Effector CD8-positive, alpha-beta T cell (primary cell): ENCODE data around the gene RASGRF2.
A peak's percentile ranks its signal among the peaks of the same experiment; 100 is the strongest.

Experiments used
- DNase-seq: peaks from one replicate; lab custom pipeline; 2025; lab: John Stamatoyannopoulos, UW

The RASGRF2 gene

DNA sequence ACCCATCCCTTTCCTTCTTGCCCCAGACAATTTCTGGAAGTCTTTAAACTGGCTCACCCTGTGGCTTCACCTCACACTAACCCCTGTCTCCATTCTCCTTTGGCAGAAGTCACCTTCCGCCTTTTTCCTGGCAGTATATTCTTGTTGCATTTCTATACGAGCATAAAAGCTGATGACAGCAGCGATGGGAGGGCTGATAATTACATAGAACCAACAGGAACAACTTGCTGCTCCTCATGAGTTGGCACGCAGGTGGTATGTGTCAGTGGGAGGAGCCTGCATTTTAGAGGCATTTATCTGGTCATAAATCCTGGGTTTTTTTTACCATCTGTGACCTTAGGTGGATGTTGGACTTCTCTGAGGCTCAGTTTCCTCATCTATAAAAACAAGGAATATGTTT is 211.6 kb downstream of the RASGRF2 start:
- no peak for DNase-seq

DNA sequence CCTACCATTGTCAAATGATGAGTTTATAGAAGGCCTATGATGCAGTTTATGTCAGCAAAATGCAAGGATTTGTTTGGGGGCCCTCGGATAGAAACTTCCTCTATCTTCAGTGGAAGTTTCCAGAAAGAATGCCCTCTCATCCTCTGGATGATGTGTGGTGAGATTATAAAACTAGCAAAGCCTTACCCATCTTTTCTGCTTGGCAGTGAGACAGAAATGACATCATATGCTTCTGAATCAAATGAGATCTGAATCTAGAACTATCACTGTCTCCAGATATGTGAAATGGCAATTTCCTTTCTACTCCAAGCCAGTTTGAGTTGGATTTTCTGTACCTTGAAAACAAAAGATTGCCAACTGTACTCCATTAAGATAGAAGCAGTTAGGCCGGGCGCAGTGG is 212.5 kb downstream of the RASGRF2 start:
- DNase-seq: no peak

DNA sequence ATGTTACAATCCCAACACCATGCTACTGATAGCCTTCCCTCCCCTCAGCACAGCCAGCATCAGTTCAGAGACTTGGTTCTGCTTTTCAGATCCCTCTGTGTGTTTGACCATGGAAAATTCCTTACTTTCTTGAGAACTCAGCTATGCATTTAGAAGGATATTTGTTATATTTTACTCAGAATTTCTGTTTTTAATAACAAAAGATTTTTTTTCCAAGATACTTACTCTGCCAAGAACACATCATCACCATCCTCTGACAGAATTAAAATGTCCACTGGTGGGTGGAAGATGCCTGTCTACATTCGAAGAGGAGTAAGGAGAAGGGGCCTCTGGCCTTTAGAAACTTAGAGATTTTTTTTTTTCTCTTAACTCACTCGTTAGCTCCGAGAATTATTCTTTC is 216.9 kb downstream of the RASGRF2 start:
- DNase-seq: no peak

DNA sequence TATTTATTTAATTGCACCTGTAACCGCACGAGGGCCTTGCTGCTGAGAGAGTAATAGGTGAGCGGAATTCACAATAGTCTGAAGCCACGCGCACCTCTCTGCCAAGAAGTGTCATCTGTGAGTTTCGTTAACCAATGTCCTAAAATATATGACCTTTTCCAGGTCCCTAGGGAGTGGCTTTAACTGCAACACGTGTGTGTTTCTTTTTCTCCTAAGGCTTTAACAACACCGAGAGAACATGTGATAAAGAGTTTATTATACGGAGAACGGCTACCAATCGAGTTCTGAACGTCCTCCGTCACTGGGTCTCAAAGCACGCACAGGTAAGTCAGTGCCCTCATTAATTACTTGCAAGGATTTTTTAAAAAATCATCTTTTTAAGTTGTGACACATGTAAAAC is 219.8 kb downstream of the RASGRF2 start:
- DNase-seq: no peak

DNA sequence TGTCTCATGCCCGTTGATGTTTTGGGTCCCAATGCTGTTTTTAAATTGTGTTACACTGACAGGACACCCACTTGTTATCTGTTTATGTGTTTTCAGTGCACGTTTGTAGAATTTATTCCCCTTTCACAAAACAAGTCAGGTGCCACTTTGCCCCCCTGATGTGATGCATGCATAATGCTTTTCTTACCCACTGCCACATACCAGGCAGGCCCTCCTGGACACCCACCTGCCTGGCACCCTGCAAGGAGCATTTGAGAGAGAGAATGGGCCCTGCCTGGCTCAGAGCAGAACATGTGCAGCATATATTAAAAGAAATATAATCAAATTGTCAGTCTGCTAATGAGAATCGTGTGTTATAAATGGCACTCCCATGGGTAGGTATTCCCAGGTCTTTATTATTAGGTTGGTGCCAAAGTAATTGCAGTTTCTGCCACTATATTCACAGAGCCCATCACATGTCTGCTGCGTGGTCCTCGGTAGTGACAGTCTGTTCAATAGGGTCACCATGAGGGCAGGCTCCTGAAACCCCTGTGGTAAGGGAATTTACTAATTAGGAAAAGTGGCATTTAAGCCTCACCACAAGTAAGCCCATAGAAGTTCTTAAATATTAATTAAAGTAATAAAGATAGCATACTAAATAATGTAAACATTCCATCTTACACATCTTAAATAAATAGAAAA is 220.8 kb downstream of the RASGRF2 start:
- DNase-seq: no peak

DNA sequence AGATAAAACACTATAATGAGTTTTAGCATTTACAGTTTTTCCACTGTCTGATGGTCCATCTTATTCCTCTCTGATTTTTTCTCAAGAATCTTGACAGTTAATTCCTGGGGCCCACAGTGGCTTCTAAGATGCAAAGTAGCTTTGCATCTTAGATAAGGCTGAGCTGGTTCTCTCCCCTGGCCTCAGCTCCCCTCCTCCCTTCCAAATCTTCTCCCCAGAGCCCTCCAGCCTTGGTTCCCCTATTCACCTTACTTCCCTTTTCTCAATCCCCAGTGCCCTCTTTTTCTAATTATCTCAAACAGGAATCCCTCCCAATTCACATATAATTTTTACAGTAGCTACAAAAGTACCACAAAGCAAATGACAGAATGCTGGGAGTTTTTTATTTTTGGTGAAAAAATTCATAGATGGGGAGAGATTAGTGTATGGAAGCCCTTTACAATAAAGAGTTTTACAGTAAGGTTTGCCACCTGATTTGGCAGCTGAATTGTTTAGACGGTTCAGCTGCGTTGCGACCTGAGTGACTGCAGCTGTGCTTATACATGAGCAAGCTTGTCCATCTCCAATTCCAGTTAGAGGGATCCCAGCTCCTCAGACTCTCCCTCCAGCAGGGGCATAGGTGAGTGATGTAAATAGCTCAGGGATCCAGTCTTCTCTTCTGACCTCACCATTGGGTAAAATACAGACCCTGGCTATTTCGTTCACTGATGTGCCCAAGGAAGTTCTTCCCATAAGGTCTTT is 221.6 kb downstream of the RASGRF2 start:
- DNase-seq: no peak

DNA sequence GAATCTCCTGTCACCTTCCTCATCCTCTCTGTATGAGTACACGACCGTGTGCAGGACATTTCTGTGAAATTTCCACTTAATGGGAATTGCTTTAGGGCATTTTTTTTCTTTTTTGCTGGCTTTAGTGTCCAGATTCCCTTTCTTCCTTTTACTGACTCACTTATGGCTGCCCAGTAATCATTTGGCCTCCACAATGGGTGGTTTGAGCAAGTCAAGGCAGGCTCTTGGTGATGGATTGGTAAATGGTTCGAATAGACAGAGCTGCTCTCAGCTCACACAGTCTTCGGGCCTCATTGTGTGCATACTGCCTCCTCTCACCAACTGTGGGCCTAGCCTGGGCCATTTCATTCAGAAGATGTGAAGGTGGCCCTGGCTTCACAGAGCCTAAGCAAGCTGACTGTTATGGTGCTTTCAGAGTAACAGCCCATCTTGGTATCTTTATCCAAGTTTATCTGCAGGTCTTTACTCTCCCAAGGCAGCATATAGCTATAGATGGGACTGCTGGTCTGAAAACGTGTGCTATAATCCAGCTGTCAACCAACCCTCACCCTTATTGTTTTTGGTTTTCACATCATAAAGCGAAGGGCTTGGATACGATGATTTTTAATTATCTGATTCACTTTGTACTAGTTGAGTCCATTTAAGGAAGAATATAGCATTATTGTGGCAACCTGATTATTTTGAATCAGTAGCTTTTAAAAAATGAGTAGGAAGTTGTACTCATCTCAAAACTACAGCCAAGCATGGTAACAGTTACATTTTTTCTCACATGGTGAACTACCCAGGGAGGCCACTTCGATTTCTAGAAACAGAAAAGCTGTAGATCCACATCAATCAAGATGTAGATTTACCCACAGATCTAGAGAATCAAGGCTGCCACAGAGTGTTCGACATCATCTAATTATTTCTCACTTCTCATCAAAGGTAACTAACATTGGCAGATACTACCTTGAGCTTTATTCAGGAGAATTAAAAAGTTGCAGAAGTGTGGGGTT is 222.5 kb downstream of the RASGRF2 start:
- no peak for DNase-seq

DNA sequence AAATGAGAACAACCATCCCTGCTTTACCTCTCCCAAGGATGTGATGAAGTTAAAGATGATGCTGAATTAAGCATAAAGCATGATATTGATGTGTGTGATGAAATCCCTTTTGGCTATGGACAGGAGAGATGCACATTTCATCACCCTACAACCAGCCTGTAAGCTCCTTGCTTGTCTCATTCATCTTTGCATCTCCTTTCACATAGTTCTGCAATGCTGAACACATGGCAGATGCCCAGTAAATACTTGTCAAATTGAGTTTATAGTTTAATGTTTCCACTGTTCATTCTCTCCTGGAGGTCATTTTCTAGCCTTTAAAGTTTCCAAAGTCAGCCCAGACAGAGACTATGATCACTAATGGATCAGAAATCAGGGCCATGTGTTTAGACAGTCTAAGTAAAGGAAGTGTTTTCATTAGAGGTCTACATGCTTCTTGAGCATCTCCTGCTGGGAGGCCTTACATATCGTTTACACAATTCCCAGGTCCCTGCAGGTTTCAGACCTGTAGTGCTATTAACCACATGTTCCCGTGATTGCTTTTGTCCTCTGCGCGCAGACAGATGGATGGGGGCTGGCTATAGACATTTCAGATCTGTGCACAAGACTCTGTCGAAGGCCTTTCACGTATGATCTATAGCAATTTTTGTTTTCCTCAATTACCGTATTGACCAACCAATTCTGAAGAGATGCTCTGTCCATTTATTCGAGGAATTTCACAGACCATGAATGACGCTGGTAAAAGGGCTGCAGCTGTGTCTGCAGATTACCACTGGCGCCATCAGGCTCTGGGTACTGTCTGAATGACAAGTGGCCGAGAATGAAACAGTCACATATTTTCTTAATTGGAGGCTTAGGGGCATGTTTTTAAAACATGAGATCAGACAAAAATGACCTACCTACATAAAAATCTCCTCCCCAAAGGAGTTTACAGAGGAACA is 223.9 kb downstream of the RASGRF2 start:
- DNase-seq: no peak

DNA sequence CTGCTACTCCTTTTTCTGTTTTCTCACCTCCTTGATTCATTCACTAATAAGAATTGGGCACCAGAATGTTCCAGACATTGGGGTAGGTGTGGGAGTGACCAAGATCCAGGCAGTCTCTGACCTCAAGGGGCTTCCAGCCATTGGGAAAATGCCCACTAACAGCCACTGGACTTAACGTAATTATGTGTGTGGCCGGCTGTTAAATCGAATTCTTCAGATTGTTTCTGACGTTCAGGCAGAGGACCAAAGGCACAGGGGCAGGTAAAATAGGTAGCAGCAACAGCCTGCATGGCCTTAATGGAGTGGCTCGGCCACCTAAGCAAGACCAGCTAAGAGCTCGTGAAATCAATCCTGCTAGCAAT is 224.6 kb downstream of the RASGRF2 start:
- DNase-seq: no peak

DNA sequence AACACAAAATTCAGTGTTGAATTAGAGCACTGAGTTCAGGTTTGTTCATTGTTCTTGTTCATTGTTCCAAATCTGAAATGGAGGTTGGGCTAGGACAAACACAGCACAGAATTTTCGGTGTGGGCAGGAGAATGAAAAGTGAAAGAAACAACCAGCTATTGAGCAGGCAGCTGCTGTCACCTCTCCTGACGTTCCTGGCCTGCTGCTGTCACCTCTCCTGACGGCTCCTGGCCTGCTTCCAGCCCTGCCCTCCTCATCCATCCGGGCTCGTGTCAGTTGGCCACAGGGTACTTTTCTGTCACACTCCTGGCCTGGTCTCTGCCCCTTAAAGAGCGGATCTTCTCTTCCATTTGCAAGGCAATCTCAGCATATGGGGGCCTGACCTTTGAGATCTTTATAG is 227.7 kb downstream of the RASGRF2 start:
- DNase-seq: no peak

DNA sequence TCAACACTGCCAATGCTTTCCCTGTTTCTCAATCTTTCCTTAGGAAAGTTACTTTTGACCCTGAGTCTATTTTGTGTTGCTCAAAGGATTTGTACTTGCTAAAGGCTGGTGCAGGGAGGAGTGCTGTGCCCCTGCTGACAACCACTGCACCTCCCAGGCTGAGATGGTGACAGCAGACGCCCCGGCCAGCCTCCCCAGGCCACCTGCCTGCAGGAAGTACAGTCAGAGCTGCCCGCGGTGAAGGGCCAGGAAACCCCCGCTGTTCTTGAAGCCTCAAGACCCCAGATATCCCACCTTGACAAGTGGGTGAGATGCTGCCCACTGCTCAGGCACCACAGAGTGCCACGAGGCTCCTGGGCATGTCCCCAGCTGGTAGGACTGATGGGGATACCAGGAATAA is 228.8 kb downstream of the RASGRF2 start:
- DNase-seq: no peak

DNA sequence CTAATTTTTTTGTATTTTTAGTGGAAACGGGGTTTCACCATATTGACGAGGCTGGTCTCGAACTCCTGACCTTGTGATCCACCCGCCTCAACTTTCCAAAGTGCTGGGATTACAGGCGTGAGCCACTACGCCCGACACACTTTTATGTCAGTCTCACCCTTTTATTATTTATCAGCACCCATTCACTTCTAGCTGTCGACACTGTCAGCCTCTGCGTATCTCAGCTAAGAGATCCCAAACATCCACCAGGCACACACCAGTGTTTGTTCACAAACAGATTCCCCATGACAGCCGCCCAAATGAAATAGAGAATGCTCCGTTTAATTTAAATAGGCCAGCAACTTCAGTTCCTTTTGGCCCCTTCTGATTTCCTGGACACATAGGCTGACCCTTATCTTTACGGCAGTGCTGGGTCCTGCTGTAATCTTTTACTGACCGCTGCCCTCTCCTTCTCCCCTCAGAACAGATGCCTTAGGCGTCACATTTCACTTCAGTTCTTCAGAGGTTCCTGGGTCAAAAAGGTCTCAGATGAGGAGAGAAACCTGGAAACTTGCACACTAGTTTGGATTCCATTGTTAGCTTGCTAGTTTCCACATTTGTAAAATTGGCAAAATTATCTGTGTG is 229.8 kb downstream of the RASGRF2 start:
- DNase-seq: no peak

DNA sequence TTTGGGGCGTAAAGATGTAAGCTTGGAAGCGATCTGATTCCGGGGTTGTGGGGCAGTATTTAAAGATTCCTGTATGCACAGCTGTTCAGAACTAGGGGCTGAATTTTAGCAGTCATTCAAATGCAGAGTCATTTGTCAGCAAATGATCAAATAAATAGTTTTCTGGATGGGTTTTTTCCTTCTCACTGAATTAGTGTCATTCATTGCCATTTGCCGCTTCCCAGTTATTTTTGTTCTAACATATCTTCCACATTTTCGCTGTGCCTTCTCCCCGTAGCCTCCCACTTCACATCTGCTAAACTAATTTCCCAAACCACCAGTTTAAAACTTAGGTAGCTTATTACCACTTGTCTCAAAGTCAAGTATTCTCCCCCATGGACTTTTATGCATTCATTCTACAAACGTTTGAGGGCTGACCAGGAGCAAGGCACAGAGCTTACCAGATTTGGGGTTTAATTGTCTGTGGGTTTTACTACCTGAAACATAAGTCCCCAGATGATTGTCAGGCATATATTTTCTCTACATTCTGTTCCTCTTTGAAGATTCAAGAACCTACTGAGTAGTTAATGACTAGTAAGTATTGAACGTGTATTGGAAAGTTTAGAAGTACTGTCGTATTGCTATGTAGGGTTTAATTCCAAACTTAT is 231.7 kb downstream of the RASGRF2 start:
- DNase-seq: no peak

DNA sequence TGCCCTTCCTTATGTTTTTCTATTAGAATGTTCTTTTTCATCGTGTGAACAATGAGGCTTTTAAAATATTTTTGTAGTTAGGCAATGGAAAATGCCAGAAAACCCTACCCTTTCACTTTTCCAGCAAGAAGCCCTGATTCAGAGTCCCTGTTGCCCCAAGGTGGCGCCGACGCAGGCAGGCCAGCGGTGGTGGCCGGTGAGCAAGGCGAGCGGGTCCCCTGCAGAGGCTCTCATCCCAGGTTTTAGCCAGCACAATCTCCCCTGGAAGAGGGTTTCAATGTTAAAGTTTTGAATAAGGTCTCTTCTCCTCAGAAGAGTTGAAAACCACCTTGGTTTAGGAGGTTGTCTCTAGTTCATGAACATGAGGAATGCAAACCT is 232.2 kb downstream of the RASGRF2 start:
- DNase-seq: no peak

DNA sequence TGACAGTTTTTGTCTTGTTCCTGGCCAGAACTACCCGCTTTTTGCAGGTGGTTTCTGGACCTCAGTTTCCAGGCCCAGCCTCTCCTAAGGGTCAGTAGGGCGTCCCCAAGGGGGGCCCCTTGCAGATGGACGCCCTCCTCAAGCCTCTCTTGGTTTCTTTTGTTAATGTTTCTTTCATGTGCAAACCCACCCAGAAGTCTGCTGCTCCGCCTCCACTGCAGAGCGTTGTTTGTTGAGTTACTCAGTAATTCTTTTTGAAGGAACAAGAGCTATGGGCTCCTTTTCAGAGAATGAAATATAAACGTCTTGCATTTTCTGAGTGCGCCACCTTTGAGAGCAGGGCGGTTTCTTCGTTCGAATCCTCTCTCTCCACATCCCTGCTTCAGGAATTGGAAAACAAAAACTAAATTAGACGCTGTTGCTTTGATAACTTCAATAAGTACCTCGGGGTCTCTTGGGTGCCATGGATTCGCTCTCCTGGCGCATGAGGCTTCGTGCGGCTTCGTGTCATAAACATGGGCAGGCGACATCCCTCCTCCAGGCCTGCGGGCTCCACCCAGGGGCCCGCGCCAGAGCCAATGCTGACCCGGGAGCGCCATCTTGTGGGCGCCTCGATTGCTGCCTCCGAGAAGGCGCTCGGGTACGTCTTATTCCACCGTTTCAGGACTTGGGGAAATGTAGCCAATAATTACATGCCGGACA is 234.6 kb downstream of the RASGRF2 start:
- DNase-seq: peak; percentile 68

DNA sequence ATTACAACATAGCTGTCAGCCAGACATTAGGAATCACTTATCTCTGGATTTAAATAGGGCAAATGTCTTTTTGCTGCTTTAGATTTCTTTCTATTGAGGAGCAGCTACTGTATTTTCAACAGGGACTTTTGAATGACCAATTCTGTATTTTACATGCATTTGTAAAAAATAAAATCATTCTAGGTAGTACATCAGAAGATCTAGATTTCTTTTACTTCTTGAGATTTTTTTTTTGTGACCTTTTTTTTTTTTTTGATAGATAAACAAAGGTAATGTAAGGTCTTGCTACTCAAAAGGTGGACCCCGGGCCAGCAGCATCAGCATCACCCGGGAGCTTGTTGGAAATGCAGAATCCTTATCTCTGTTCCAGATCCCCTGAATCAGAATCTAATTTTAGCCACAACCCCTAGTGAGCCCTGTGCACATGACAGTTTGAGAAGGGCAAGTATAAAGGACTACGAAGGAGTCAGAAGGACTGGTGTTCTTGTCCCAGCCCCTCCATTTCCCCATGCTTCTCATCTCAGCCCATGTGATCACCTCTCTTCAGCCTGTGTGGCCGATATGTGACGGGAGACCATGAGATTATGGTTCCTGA is 235.3 kb downstream of the RASGRF2 start:
- no peak for DNase-seq

DNA sequence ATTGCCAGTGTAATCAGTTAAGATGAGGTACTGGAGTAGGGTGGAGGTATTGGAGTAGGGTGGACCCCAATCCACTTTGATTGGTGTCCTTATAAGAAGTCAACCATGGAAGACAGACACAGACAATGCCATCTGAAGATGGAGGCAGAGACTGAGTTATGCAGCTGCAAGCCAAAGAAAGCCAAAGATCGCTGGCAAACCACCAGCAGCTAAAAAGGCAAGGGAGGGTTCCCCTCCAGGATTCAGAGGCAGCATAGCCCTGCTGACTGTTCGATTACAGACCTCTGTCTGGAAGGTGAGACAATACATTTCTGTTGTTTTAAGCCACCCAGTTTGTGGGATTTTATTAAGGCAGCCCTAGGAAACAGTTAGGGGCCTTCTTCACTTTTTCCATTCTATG is 242.5 kb downstream of the RASGRF2 start:
- no peak for DNase-seq

DNA sequence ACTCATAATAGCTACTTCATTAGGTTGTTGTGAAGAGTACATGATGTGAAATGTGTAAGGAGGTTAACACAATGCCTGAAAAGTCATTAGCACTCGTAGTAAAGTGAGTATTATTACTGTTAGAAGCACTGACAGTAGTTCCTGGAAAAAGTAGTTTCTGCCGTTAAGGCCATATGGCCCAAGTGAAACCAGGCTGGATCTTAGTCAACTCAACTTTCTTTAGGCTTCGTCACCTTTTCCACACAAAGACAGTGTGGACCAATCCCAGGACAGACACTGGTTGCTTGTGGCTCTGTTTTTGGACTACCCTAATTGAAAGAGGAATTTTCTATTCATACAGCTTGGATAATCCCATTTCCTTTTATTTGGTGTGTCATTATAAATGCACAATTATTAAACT is 243.6 kb downstream of the RASGRF2 start:
- DNase-seq: no peak

DNA sequence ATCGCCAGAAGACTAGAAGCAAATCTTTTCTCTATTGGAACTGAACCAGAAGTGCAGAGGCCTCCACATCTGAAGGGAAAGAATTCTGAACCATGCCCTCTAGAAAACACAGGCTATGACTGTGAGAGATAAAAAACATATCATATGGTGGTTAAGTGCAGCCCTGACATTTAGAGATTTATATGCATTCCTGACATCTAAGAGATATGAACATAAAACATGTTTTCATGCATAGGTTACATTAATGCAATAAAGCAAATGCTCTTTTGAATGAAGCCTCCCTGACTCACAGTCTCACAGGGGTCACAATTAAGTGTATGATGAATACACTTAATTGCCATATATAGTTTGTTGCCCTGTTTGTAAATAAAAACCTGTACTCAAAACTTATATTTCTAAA is 244.0 kb downstream of the RASGRF2 start:
- no peak for DNase-seq

DNA sequence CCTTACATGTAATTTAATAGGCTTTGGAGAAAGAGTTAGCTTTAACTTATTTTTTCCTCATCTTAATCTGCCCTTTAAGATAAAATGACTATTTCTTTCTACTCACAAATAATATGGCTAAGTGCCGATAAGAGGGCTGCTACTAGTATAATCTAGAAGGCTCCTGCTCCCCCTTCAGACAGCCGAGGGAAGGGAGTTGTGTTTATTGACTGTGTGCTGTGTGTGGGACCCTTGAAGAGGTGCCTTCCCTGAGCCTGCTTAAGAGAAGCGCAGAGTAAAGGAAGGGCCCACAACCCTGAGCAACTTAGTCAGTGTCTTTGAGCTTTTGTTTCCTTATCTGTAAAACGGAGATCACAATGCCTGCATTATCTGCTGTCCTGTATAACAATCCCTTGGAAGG is 244.9 kb downstream of the RASGRF2 start:
- no peak for DNase-seq
